Peyer's patch (tissue), 4 donors: ENCODE measurements around the gene VAMP1. TPM values are rescaled to one million over a fixed set of nuclear protein-coding genes. Genes with fewer than 3 reads are reported as not detected.

Experiments
- DNase-seq, 3 donors: peaks; one replicate each; pipeline ENCODE4 v3.0.0-alpha.2; 2017 to 2019
- H3K27ac ChIP-seq, 4 donors: fragments of 200-600 bp; sonication (generic); one replicate each; pipeline ENCODE4 v1.5.1; 2016 to 2019
- H3K27me3 ChIP-seq, 2 donors: fragments of 200-600 bp; sonication (generic); one replicate each; pipeline ENCODE4 v1.5.1; 2019
- H3K36me3 ChIP-seq, 3 donors: fragments of 200-600 bp; sonication (generic); one replicate each; pipeline ENCODE4 v1.5.1; 2016 to 2019
- H3K4me1 ChIP-seq, 4 donors: fragments of 200-600 bp; sonication (generic); one replicate each; pipeline ENCODE4 v1.5.1; 2016 to 2019
- H3K4me3 ChIP-seq, 4 donors: fragments of 200-600 bp; sonication (generic); 1 replicate in 3 of 4; 2 replicates in 1 of 4; pipeline ENCODE4 v1.5.1; 2016 to 2019; ENCODE audit warnings: mild to moderate bottlenecking in 1 of 4
- H3K9me3 ChIP-seq, 4 donors: fragments of 200-600 bp; sonication (generic); one replicate each; pipeline ENCODE4 v1.5.1; 2016 to 2019; ENCODE audit warnings: mild to moderate bottlenecking in 1 of 4
- POLR2A ChIP-seq, 2 donors: fragments of 450-650 bp; IDR thresholded peaks; one replicate each; pipeline ENCODE4 v1.5.1; 2017; ENCODE audit warnings: antibody characterized with exemption in 2 of 2, mild to moderate bottlenecking in 2 of 2, moderate library complexity in 2 of 2
- total RNA-seq, 4 donors: library from RNA; depleted of rRNA; stranded (reverse); fragments of >200 nt; gene quantifications; one replicate each; pipeline ENCODE4 v1.1.0, GENCODE V29; 2016
- TF ChIP-seq, protein P1 (sequence below), 6 experiments: fragments of 450-650 bp in 4 of 6; fragments of 200-600 bp in 2 of 6; sonication (generic) in 1 of 6; IDR thresholded peaks; one replicate each; pipeline ENCODE4 v1.5.1; 2017 to 2019; ENCODE audit warnings: antibody characterized with exemption in 6 of 6, mild to moderate bottlenecking in 3 of 6, moderate library complexity in 1 of 6

VAMP1 gene
- total RNA-seq, 4 donors from 2014 or later, result 5.3 to 17.4 (median 9.3) TPM

GRCh38 chr12:6466184-6466573, 4.3 kb downstream of the VAMP1 start:
- peak in 1 of 3 donors; percentile 13 for DNase-seq
- Histone ChIP-seq H3K9me3 (no peaks in the 10 kb centered on the region), H3K36me3 (peaks cover 0 to 41% (median 0%) of the 10 kb centered on the region in 3 donors), H3K27ac (no peak overlapping the region), H3K4me3 (no peak overlapping the region), H3K4me1 (peaks cover 0 to 47% (median 33%) of the 10 kb centered on the region in 4 donors), H3K27me3 (no peaks in the 10 kb centered on the region)
- TF ChIP-seq, protein P1, sequence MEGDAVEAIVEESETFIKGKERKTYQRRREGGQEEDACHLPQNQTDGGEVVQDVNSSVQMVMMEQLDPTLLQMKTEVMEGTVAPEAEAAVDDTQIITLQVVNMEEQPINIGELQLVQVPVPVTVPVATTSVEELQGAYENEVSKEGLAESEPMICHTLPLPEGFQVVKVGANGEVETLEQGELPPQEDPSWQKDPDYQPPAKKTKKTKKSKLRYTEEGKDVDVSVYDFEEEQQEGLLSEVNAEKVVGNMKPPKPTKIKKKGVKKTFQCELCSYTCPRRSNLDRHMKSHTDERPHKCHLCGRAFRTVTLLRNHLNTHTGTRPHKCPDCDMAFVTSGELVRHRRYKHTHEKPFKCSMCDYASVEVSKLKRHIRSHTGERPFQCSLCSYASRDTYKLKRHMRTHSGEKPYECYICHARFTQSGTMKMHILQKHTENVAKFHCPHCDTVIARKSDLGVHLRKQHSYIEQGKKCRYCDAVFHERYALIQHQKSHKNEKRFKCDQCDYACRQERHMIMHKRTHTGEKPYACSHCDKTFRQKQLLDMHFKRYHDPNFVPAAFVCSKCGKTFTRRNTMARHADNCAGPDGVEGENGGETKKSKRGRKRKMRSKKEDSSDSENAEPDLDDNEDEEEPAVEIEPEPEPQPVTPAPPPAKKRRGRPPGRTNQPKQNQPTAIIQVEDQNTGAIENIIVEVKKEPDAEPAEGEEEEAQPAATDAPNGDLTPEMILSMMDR (IDR thresholded peaks at IDR 0.05), result no peak
- no peak for TF ChIP-seq POLR2A (IDR thresholded peaks at IDR 0.05)

- DNase-seq, result peak in 2 of 3 donors; percentile 62 to 81
- Histone ChIP-seq H3K4me3 (no peak overlapping the region), H3K36me3 (peaks cover 0 to 46% (median 0%) of the 10 kb centered on the region in 3 donors), H3K4me1 (peaks cover 0 to 46% (median 37%) of the 10 kb centered on the region in 4 donors), H3K27ac (peak overlapping the region in 1 of 4 donors; percentile 35), H3K9me3 (no peaks in the 10 kb centered on the region), H3K27me3 (no peaks in the 10 kb centered on the region)
- no peak for TF ChIP-seq POLR2A (IDR thresholded peaks at IDR 0.05)
- TF ChIP-seq, protein P1 (IDR thresholded peaks at IDR 0.05), result peak; percentile 57 to 96 (median 94)
Measured at GRCh38 chr12:6465467-6466183, 4.9 kb downstream of the VAMP1 start.

DNA sequence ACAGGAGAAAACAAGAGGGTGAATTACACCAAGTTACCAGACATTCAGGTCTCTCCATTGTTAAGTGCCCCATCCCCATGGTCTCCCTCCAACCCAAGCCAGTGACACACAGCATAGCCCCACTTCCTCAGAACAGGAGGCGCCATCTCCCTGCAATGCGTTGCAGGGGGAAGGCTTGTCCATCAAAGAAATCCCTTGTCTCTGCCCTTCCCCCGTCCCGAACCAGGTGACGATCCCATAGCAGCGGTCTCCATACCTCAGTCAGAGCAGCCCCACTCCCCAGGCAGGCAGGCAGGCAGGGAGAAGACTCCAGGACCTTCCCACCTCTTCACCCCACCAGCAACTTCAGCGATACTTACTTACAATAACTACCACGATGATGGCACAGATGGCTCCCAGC, 5.9 kb downstream of the VAMP1 start:
- peak in 1 of 3 donors; percentile 17 for DNase-seq
- Histone ChIP-seq H3K9me3 (no peaks in the 10 kb centered on the region), H3K27me3 (no peaks in the 10 kb centered on the region), H3K4me3 (no peak overlapping the region), H3K4me1 (peaks cover 0 to 51% (median 41%) of the 10 kb centered on the region in 4 donors), H3K27ac (peak overlapping the region in 1 of 4 donors; percentile 83), H3K36me3 (peaks cover 0 to 56% (median 0%) of the 10 kb centered on the region in 3 donors)
- TF ChIP-seq POLR2A (IDR thresholded peaks at IDR 0.05), result no peak
- TF ChIP-seq, protein P1 (IDR thresholded peaks at IDR 0.05), result no peak

GRCh38 chr12:6463858-6464257, 6.6 kb downstream of the VAMP1 start:
- TF ChIP-seq, protein P1 (IDR thresholded peaks at IDR 0.05), result no peak
- Histone ChIP-seq H3K4me3 (no peak overlapping the region), H3K27me3 (no peaks in the 10 kb centered on the region), H3K9me3 (no peaks in the 10 kb centered on the region), H3K36me3 (peaks cover 0 to 61% (median 0%) of the 10 kb centered on the region in 3 donors), H3K27ac (peak overlapping the region; percentile 61 to 83 (median 73)), H3K4me1 (peaks cover 0 to 51% (median 38%) of the 10 kb centered on the region in 4 donors)
- DNase-seq, result no peak

- Histone ChIP-seq H3K27me3 (no peaks in the 10 kb centered on the region), H3K9me3 (no peaks in the 10 kb centered on the region), H3K27ac (peak overlapping the region; percentile 71 to 83 (median 77)), H3K4me1 (peaks cover 0 to 46% (median 35%) of the 10 kb centered on the region in 4 donors), H3K36me3 (peaks cover 0 to 67% (median 0%) of the 10 kb centered on the region in 3 donors), H3K4me3 (no peak overlapping the region)
- TF ChIP-seq POLR2A (IDR thresholded peaks at IDR 0.05), result no peak
- TF ChIP-seq, protein P1 (IDR thresholded peaks at IDR 0.05), result no peak
- DNase-seq, result no peak
Measured at GRCh38 chr12:6463216-6463615, 7.3 kb downstream of the VAMP1 start.
